Measurements from ENCODE around the gene ARHGEF10L.

DNA sequence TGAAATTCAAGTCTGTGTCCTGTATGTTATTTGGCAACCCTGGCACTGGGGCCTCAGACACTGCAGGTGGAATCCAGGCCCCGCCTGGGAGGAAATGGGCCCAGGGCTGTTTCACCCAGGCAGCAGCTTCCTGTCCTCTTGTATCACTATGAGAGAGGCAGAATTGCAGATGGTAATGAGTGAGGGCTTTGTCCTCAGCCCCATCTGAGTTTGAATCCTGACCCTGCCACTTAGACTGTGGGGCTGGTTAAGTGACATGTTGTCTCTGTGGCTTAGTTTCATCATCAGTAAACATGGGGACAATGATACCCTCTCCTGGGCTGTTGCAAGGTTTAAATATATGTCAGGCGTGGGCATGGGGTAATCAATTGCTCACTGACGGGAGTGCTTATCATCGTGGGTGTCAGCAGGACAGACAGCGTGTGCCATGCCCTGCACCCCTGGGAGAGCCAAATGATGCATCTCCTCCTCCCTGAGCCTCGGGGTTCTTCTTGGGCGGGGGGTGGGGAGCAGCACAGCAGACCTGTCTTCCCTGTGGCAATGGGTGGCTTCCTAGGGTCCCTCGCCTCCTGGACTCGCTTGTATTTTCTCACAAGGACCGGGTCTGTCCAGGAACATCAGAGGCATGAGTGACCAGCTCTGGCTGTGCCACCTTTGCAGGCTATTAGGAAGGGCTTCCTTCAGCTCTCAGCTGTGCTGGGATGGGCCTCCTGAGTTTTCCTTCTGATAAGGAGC is 42.1 kb downstream of the ARHGEF10L start:
- no peak for TF ChIP-seq POLR2AphosphoS5 (IDR thresholded peaks at IDR 0.05; ENCODE audit: low read depth, low read length)
- no peak for TF ChIP-seq POLR2A (IDR thresholded peaks at IDR 0.05; ENCODE audit: low read depth, low read length)
